GM21447 (cell line): Measurements from ENCODE around the gene FAM216B.
"Not testable (repeated sequence)": the region's sequence is repeated elsewhere in the genome, so short reads cannot be mapped to it uniquely, and the experiment has no call there.

Experiments used
- ATAC-seq: cut with Tn5 transposase; IDR thresholded peaks from one replicate; pipeline ENCODE4 v1.9.1; 2021; ENCODE audit not compliant: unreplicated experiment

Gene FAM216B

DNA sequence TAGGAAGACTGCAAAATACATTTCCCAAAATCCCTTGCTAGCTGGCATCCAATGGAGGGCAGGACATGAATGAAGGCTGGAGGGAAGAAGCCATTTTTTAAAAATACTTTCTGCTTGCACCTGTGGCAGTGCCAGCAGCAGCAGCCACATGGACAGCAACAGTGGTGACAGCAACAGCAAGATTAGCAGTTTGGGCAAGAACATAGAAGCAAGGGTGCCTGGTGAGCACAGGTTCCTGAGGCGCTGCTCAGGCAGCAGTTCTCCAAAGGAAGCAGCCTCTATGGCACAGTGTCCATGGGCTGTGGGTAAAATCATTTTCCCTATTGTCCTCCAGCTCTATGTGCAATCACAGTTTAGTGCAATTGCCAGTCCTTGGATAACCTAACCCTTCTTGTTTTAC, 1.3 kb upstream of the FAM216B start:
- ATAC-seq = no peak

DNA sequence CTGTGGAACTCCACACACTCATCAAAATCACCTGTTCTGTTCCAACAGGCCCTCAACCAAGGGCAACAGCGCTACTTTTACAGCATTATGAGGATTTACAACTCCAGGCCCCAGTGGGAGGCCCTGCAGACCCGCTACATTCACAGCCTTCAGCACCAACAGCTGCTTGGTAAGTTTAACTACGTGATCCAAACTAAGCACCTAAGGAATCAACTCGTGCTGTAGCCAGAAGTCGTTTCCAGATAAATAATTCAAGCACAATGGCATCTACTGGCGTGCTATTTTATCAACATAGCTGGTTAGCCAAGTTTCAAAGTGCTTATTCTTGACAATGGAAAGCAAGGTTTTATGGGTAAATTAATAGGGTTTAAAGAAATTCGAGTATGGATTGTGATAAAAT, 5.3 kb downstream of the FAM216B start:
- no peak for ATAC-seq

GRCh38 chr13:42788601-42789000, 7.2 kb downstream of the FAM216B start:
- ATAC-seq = no peak

- no peak for ATAC-seq
Observed at GRCh38 chr13:42792154-42792553, 10.8 kb downstream of the FAM216B start.

DNA sequence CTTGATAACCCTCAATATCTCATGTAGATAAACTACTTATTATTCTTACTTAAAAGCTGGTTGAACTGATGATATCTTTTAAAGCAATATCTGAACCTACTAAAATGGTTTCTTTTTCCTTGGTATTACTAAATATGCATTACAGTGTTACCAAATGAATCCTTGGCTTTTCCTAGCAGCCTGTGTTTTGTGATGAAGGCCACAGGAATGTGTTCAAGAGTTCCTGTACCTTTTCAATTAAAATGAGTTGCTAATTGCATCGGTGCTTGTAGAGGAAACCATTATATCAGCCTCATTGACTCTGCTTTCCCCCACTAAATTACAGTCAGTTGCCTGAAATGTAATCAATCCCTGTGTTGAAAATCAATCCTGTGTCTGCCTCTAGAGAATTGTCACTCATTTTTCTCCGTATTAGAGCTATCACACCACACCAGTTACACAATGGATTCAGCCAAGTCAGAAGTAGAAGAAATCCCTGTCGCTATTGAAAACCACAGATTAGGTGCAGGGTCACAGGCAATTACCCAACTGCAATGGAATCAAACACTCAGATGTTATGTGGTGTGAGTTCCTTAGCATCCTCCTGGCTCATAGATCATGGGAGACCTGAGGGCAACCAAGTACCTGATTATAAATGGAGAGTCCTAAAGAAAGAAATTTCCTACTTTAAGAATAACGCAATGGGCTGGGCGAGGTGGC, 13.3 kb downstream of the FAM216B start:
- no peak for ATAC-seq

- no peak for ATAC-seq
Observed at GRCh38 chr13:42795666-42796065, 14.3 kb downstream of the FAM216B start.

GRCh38 chr13:42796747-42797356, 15.5 kb downstream of the FAM216B start:
- no peak for ATAC-seq

DNA sequence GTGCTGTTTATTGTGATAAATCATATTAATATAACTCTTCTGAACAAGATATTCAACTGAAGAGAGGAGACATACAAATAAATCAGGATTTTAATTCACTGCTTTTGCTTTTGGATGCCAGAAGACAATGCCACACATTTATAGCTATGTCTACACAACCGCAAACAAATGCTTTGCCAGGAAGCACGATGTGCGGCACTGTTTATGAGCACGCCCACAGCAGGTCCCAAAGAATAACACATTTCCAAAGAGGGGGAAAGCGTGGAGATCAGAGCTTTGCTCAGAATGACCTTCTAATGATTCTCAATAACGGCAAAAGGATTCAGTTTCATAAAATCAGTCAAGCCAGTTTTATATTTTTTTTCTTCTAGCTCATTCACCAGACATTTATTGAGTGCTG, 16.7 kb downstream of the FAM216B start:
- no peak for ATAC-seq

DNA sequence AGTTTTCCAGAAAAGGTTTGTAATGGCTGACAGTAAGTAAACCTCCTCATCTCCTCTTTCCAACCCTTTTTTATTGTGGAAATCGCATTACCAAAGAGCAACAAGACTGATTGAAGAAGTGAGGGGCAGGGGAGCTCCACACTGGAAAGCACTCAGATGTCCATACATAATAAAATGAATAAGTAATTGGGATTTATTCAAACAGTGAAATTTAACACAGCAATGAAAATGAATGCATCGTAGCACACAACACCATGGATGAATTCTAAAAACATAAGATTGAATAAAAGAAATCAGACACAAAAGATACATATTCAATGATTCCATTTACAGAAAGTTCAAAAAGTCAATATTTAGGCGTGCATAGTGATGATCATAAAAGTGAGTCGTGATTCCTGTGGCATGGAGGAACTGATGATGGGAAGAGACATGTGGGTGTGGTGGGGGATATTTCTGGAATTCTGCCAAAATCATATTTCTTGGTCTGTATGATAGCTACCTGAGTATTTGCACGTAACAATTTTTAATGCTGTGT, 18.8 kb downstream of the FAM216B start:
- no peak for ATAC-seq

- ATAC-seq = no peak
Observed at GRCh38 chr13:42803563-42804204, 22.3 kb downstream of the FAM216B start.

DNA sequence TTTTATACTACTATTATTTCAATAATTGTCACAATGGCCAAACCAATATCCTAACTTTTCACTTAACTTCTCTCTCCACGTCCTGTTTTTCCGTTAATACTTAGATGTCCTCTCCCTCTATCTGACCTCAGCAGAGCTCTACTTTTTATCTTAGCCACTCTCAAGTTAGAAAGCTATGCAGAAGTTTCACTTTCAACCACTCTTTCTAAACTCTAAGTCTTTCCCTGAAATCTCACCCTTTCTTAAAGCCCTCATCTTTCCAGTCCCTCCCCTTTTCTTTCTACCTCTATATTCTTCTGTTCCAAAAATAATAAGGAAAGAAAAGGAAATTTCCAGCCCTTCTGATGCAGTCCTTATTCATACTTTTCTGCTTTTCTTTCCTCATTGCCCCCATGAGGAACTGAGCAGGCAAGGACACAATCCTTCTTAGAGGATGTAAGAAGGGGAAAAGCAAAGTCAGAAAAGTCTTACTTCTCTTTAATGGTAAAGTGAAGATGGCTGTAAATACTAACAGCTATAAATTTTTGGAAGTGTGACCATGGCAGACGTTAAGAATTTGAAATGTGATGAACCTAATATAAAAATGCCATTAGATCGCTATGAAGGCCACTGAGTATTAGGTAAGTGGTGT, 23.0 kb downstream of the FAM216B start:
- peak; percentile 62 for ATAC-seq

DNA sequence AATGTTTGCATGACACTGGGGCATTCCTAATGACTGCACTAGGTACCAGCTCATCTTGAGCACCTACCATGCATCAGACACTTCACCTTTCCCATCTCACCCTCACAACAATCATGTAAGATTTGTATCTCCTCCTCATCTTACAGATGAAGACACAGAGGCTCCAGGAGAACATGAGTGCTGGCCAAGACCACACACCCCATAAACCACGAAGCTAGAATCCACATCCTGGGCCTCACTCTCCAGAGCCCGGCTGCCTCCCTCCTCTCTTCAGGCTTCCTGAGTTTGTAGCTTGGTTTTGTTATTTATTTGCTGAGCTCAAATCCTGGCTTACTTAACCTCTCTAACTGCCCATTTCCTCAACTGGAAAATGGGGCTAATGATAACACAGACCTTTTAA, 25.9 kb downstream of the FAM216B start:
- ATAC-seq = no peak

DNA sequence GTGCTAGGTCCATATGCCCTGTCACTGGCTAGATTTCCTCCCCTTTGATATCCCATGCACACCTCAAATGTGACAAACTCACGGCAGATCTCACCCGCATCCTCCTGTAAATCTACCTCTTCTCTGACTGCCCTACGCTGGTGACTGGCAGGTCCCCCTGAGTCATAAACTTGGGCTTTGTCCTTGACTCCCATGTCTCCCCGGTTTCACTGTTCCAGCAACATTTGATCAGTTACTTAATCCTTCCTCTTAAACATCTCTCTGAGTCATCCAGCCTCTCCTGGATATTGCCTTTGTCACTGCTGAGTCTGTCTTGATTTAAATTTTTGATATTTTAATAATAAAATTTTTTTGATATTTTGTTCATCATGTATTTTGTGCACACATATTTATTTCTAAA, 26.5 kb downstream of the FAM216B start:
- ATAC-seq = no peak

- ATAC-seq = no peak
Observed at GRCh38 chr13:42808341-42808940, 27.1 kb downstream of the FAM216B start.

GRCh38 chr13:42812316-42812715, 30.9 kb downstream of the FAM216B start:
- ATAC-seq = no peak

GRCh38 chr13:42814868-42815267, 33.5 kb downstream of the FAM216B start:
- ATAC-seq = no peak

- ATAC-seq = no peak
Observed at GRCh38 chr13:42815681-42816080, 34.3 kb downstream of the FAM216B start.

- no peak for ATAC-seq
Observed at GRCh38 chr13:42816538-42816937, 35.2 kb downstream of the FAM216B start.

- ATAC-seq = not testable (repeated sequence)
Observed at GRCh38 chr13:42819687-42820086, 38.3 kb downstream of the FAM216B start.

GRCh38 chr13:42820451-42820850, 39.1 kb downstream of the FAM216B start:
- no peak for ATAC-seq

DNA sequence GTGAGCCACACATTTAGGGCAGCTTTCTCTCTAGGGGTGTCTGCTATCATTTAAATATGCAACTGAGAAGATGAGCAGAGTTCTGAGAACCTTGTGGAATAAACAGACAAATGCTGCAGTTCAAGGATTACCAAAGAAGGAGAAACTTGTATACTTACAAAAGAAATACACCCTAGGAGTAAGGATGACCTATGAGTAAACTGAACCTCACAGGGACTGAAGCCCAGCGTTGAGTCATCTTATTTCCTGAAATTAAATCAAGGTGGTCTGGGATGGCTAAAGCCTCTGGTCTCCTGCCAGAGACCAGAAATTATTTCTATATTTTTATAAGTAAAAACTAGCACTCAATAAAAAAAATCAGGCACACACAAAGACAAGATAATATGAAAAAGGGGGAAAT, 40.1 kb downstream of the FAM216B start:
- no peak for ATAC-seq
